HG02885 (cell line): ENCODE data around the gene FGD4.

Experiments used
- ATAC-seq: cut with Tn5 transposase; IDR thresholded peaks from one replicate; pipeline ENCODE4 v1.9.1; 2021; ENCODE audit warnings: mild to moderate bottlenecking; ENCODE audit not compliant: unreplicated experiment, poor library complexity

The FGD4 gene

DNA sequence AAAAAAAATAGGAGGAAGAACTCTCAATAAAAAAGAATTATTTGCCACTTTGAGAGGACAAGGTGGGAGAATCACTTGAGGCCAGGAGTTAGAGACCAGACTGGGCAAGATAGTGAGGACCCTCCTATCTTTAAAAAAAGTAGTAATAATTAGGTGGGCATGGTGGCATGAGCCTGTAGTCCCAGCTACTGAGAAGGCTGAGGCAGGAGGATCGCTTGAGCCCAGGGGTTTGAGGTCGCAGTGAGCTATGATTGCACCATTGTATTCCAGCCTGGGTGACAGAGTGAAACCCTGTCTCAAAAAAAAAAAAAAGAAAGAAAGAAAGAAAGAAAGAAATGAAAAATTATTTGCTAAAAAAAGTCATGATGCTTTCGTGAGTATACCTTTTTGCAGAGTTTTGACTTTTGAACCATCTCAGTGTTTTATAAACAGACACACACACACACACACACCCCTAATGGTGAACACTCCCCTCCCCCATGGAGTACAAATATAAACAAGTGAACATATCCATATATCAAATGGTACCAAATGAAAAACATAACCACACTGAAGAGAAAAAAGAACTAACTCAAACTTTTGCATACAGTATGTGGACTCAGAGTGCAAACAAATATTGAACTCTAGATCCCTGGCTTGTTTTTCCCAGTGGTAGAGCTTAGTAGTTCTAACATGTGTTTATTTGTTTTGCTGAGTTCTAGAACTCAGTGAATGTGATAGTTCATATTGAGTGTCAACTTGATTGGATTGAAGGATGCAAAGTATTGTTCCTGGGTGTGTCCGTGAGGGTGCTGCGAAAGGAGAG, 252.0 kb downstream of the FGD4 start:
- ATAC-seq = no peak

- no peak for ATAC-seq
These were observed 252.5 kb downstream of the FGD4 start for GRCh38 chr12:32651956-32652210.

- no peak for ATAC-seq
These were observed 260.6 kb downstream of the FGD4 start for GRCh38 chr12:32659908-32660440.

DNA sequence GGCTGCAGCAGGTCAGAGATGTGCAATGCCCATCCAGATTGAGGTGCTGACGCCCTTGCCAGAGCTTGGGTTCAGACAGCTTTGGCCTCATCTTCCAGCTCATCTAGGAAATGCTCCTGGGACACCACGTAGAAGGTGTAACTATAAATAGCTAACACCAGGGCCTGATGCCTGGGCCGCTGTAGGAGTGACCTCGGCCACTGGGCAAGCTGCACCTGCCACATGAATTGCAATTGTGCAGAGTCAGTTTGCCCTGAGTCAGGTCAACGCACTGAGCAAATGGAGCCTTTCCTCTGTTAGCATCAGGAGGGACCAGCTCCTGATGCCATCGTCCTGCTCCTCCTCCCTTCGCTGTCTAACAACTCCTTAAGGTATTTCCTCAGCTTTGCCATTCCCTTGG, 262.3 kb downstream of the FGD4 start:
- no peak for ATAC-seq

DNA sequence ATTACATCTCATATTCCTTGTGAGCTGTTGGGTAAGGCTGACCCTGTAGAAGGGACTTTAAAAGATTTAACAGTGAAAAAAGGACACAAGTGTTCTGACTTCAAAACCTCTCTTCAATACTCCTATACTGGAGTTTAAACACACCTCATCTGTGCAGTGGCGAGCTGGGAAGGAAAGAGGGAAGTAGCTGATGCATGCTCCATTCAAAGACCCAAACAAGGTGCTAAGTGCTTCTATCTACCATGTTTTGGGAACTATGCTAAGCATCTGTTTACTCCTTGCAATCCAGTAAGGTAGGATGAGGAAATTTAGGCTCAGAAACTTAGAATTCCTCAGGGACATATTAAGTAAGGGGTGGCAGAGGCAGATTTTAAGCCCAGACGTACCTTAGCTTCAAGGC, 263.3 kb downstream of the FGD4 start:
- no peak for ATAC-seq

- no peak for ATAC-seq
These were observed 266.7 kb downstream of the FGD4 start for GRCh38 chr12:32666018-32666417.

GRCh38 chr12:32669584-32669983, 270.2 kb downstream of the FGD4 start:
- ATAC-seq = no peak

DNA sequence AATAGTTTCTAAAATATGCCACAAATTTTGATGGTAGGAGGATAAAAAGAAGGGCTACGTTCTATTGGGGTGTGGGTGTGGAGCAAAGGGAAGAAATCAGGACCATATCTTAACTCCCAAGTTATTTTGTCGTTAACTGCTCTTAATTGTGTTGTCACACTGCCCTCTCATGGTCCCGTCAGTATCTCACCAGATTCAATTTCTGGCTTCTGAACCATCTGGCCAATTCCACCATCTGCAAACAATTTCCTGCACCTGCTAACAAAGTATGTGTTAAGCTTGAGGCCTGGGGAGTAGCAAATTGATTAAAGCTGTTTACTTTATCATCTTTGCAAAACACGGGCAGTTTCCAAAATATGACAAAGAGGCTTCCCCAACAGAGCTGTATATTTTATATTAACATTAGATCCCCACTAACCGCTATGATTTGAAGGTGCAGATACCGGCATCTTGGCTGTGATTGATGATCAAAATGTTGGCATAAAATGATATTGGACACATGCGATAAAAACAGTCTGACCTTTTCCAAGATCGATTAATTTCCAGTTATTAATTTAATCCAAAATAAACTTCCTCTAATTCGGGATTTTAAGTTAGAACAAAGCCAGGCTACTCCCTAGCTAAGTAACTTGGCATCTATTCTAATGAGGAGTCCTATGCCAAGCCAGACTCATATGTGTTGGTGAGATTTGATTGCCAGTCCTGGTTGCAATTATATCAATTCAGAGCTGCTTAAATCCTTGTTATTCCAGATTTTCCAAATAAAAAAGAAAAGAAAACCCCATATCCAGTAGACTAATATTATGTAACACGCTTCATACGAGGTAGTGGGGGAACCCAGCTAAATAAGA, 272.8 kb downstream of the FGD4 start:
- ATAC-seq = peak; percentile 46

DNA sequence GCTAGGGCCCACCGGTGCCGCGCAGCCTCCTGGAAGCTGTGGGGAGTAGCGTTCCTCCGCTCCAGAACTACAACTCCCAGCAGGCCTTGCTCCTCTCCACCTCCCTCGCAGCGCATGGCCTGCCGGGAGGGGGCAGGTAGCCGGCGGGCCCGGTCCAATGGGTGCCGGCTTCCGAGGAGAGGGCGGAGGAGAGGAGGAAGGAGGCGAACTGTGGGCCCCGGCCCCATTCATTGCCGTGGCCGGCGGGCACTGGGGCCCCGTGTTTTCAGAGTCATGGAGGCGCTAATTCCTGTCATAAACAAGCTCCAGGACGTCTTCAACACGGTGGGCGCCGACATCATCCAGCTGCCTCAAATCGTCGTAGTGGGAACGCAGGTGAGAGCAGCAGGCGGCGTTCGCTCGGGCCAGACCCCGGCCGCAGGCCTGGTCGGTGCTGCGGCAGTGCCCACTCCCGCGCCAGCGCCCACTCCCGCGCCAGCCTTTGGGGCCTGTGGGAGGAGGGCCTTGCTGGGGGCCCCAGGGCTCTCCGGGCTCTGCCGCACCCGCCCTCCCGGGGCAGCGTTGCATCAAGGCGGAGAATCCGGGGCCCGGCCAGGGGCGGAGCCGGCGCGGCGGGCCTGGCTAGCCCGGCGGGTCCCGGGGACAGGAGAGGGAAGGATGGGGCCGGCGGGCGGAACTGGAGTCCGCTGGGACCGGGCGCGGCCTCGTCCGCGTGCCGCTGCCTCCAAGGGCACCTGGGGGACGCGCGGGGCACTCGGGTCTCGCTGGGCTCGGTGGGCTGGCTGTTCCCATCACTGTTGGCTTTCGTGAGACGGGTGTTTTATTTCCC, 279.9 kb downstream of the FGD4 start, which contains the start of gene DNM1L:
Gene DNM1L, plus strand, starts transcription at position 211 of the 829 bp plus-strand sequence. Its CDS starts 63 bp downstream, at position 274.
- peak; percentile 93 for ATAC-seq

DNA sequence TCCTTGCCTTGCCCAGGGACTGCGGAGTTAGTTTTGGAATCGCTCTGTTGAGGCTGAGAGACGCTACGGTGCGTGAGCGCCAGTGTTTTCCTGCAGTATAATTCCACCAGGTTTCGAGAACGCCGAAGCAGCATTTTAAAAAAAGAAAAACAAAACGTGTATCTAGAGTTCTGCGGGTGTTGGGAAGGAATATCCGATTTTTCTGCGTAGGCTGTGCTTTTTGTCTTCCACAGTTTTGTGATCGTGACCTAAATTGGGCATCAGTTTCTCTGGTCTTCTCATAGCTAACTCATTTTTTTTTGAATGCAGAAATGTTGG, 280.5 kb downstream of the FGD4 start:
- no peak for ATAC-seq

- ATAC-seq = no peak
These were observed 281.4 kb downstream of the FGD4 start for GRCh38 chr12:32680787-32681186.

- ATAC-seq = peak; percentile 24
These were observed 281.9 kb downstream of the FGD4 start for GRCh38 chr12:32681272-32681671.

DNA sequence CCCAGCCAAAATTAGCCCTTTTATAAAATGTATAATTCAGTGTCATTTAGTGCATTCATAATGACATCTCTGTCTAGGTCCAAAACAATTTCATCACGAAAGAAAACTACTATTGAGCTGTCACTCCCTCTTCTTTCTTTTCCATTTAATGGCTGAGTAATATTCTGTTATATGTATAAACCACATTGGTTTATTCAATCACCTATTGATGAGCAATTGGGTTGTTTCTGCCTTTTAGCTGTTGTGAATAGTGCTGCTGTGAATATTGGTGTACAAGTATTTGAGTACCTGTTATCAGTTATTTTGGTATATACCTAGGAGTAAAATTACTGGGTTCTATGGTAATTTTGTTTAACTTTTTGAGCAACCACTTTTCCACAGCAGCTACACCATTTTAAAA, 287.0 kb downstream of the FGD4 start:
- ATAC-seq = no peak

GRCh38 chr12:32688786-32689185, 289.4 kb downstream of the FGD4 start:
- ATAC-seq = no peak

- ATAC-seq = no peak
These were observed 291.6 kb downstream of the FGD4 start for GRCh38 chr12:32690927-32691326.

- peak; percentile 47 for ATAC-seq
These were observed 293.0 kb downstream of the FGD4 start for GRCh38 chr12:32692358-32692757.

DNA sequence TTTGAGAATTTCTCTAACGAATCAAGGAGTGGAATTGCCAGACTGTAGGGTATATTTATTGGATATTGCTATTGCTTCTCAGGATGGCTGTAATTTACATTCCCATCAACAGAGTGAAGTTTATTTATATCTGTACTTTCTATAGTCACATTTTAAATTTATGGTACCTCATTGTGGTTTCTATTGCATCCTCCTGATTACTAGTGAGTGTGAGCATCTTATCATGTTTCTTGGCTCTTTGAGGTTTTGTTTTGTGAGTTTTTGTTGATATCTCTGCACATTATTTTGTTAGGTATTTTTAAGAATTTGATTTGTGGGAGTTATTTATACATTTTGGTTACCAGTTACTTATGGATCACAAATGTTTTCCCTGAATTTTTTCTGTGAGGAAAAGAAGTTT, 293.7 kb downstream of the FGD4 start:
- ATAC-seq = no peak
